ENCODE data around the gene ACE. TPM values are rescaled to one million over a fixed set of nuclear protein-coding genes. Genes with fewer than 3 reads are reported as not detected.
"Not testable (repeated sequence)": the region's sequence is repeated elsewhere in the genome, so short reads cannot be mapped to it uniquely, and the experiment has no call there.

The ACE gene
- total RNA-seq, 2 donors from 2014 or later: 11.6 to 21.5 TPM

DNA sequence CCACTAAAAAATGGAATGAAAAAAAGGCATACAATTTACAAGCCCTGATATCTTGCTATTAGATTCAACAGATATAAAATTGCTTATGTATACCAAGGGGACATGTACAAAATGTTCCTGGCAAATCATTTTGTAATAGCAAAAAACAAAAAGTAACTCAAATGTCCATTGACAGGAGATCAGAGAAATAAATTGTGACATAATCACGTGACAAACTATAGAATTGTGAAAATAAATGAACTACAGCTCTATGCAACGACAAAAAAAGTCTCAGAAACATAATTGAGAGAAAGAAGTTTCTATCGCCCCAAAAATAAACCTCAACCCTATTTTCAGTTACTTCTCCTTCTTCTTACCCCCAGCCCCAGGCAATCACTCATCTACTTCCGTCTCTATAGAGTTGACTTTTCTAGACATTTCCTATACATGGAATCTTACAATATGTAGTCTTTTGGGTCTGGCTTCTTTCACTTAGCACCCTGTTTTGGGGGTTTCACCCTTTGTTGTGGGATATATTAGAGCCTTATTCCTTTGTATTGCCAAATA is 12.1 kb upstream of the ACE start:
- Mint-ChIP-seq H3K36me3 (ENCODE audit: low read depth) (no peaks in the 10 kb centered on the region), H3K4me1 (peaks cover 6% of the 10 kb centered on the region), H3K4me3 (no peak overlapping the region), H3K27ac (no peak overlapping the region), H3K27me3 (peaks cover 11% of the 10 kb centered on the region)
- no peaks in the 10 kb centered on the region for H3K9me3 ChIP-seq (ENCODE audit: control insufficient read depth, low read length, poor library complexity, severe bottlenecking)
- ATAC-seq (no peak), DNase-seq (no peak)

DNA sequence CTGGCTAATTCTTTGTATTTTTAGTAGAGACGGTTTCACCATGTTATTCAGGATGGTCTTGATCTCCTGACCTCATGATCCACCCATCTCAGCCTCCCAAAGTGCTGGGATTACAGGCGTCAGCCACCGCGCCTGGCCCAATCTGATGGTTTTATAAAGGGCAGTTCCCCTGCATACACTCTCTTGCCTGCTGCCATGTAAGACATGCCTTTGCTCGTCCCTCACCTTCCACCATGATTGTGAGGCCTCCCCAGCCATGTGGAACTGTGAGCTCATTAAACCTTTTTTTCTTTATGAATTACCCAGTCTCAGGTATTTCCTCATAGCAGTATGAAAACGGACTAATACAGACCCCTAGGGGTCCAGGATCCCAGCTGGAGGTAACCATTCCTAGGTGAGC is 8.8 kb upstream of the ACE start:
- not testable (repeated sequence) for DNase-seq; H3K4me3 Mint-ChIP-seq; H3K9me3 ChIP-seq (ENCODE audit: control insufficient read depth, low read length, poor library complexity, severe bottlenecking); ATAC-seq; H3K4me1 Mint-ChIP-seq; H3K27ac Mint-ChIP-seq; H3K36me3 Mint-ChIP-seq (ENCODE audit: low read depth); H3K27me3 Mint-ChIP-seq

DNA sequence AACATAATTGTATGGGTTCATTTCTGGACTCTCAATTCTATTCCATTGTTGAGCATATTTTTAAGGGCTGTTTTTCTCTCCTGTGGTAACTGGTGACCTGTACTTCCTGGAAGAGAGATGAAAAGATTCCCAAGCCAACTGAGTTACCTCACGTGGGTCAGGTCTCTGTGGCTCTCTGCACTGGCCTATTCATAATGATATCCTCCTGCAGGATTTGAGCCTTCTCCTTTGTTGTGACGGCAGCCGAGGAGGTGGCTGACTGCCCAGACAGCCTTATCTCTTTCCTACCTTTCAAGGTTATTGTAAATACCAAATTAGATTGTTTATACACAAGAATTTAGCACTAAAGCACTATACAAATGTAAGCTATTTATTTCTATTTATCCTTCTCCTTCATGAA is 2.7 kb upstream of the ACE start:
- ATAC-seq (no peak), DNase-seq (no peak)
- Mint-ChIP-seq H3K27ac (no peak overlapping the region), H3K4me1 (peaks cover 7% of the 10 kb centered on the region), H3K36me3 (ENCODE audit: low read depth) (no peaks in the 10 kb centered on the region), H3K27me3 (no peaks in the 10 kb centered on the region), H3K4me3 (no peak overlapping the region)
- H3K9me3 ChIP-seq (ENCODE audit: control insufficient read depth, low read length, poor library complexity, severe bottlenecking): no peaks in the 10 kb centered on the region

DNA sequence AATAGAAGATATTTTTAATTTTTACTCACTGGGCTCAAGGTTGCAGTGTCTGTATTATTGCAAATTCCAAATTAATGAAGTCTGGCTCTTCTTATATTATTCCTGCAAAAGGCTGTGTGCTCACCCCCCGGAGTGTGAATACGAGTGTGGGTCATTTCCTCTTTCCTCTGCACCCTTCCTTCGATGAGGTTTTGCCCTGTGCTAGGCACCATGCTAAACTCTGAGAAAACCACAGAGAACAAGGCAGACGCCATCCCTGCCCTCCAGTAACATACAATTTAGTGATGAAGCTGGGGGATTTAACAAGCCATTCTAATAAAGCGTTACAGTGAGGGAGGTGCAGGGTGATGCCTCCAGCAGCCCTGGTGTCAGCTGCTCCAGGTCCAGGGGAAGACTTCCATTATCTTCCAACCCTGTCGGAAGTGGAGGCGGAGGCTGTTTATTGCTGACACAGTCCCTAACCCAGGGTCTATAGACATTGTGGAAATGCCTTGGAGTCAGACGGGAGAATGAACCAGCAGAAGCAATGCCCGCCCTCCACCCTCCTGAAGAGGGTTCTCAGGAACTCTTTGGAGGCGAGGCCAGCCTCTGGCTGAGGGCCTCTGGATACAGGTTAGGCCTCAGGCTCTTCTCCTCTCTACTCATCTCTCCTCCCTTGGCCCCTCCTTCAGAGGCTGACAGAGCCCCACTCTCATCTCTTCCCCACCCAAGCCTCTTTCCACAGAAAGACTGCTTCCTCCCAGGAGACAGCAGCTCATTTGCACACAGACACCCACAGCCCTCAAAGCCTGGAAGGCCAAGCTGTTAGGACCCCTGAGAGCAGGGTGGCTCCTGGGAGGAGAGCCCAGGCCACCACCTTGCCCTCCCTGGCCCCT is 2.0 kb upstream of the ACE start:
- Mint-ChIP-seq H3K4me1 (peaks cover 7% of the 10 kb centered on the region), H3K27me3 (no peaks in the 10 kb centered on the region), H3K27ac (no peak overlapping the region), H3K36me3 (ENCODE audit: low read depth) (no peaks in the 10 kb centered on the region), H3K4me3 (peak overlapping the region; percentile 22)
- DNase-seq (no peak), ATAC-seq (no peak)
- H3K9me3 ChIP-seq (ENCODE audit: control insufficient read depth, low read length, poor library complexity, severe bottlenecking): no peaks in the 10 kb centered on the region

DNA sequence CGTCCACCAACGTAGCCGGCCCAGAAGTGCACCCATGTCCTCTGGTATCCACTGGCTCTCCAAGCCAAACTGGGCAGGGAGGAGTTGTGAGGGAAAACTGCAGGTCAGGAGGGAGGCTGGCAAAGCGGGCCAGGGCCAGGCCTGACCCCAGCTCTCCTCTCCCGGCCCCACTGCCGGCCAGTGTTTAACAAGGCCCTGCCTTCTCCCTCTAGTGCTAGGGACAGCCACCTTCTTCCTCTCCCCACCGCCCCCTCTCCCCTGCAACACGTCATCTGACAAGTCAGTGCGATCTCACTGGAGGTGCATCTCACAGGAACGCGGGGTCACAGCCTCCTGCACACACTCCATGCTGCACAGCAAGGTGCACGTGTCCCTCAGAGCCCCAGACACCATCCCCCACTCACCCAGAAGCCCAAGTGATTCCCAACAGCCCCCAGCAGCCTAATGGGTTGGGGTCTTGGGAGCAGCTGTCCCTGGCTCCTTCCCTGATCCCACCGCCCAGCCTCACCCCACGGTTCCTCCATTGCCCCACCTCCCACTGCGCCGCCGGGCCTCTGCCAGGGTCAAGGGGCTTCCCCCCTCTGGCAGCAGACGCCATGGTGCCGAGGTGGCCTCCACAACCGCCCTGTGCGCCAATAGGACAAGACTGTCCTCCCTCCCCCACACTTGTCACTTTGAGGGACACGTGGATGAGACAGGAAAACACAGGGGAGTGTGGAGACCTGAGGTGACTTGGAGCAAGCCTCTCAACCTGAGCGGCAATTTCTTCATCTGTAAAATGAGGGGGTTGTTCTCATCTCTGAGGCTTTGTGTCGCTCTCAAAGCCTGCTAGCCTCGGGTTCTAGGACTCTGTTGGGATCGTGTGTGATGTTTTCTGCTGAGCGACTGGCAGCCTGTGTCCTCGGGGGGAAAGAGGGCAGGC is 1.1 kb upstream of the ACE start:
- ATAC-seq (no peak), DNase-seq (no peak)
- Mint-ChIP-seq H3K27ac (no peak overlapping the region), H3K4me3 (peak overlapping the region; percentile 79), H3K27me3 (no peaks in the 10 kb centered on the region), H3K36me3 (ENCODE audit: low read depth) (no peaks in the 10 kb centered on the region), H3K4me1 (peaks cover 7% of the 10 kb centered on the region)
- H3K9me3 ChIP-seq (ENCODE audit: control insufficient read depth, low read length, poor library complexity, severe bottlenecking): no peaks in the 10 kb centered on the region

DNA sequence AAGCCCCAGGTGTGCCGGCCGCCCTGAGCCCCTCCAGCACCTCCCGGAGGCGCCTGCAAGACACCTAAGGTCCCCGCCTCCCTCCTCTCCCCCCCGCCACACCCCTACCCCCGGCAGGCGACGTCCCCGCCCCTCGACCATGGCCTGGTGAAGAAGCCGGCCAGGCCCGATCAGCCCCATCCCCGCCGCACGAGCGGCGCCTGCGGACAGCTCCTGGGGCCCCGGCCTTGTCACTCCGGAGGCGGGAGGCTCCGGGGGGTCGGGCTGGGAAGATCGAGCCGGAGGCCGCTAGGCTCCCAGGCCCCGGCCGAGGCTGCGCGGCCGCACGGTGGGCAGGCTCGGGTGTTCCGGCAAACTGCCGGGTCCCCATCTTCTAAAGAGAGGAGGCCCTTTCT is 405 bp upstream of the ACE start:
- peak; percentile 6 for ATAC-seq
- Mint-ChIP-seq H3K27me3 (no peaks in the 10 kb centered on the region), H3K4me3 (peak overlapping the region; percentile 79), H3K36me3 (ENCODE audit: low read depth) (no peaks in the 10 kb centered on the region), H3K27ac (no peak overlapping the region), H3K4me1 (peaks cover 7% of the 10 kb centered on the region)
- DNase-seq: peak in 1 of 3 donors; percentile 15
- H3K9me3 ChIP-seq (ENCODE audit: control insufficient read depth, low read length, poor library complexity, severe bottlenecking): no peaks in the 10 kb centered on the region

DNA sequence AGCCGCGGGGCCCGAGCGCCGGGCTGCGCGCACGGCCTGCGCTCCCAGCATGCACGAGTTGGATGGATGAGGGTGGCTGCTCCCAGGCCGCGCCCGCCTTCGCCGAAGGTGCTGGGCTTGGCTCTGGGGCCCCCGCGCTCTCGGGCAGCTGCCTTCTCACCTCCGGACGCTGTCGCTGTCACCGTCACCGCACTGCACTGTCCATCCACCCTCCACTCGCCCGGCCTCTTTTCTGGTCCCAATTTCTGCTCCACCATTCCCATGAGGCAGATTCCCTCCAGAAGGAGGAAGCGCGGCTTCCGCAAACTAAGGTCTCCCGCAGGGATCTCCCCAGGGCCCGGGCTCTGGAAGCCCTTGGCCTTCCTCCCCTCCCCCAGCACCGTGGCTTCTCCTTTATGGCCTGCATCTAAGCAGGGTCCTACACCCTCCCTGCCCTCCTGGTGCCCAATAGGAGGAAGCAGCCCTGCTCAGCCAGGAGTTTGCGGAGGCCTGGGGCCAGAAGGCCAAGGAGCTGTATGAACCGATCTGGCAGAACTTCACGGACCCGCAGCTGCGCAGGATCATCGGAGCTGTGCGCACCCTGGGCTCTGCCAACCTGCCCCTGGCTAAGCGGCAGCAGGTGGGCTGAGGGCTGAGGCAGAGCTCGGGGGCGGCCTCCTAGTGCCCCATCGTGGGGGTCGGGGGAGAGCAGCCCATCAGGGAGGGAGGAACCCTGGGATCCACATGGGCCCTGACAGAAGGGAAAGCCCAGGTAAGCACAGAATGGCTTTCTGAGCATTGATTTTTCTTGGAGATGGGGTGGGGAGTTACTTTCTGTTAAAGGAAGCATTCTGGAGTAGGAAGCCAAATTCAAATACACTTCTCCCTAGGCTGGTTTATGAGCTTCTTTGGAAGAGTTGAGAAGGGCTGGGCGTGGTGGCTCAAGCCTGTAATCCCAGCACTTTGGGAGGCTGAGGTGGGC is 899 bp downstream of the ACE start:
- Mint-ChIP-seq H3K27me3 (no peaks in the 10 kb centered on the region), H3K36me3 (ENCODE audit: low read depth) (peaks cover under 1% of the 10 kb centered on the region), H3K4me3 (peak overlapping the region; percentile 90), H3K4me1 (peaks cover 7% of the 10 kb centered on the region), H3K27ac (no peak overlapping the region)
- H3K9me3 ChIP-seq (ENCODE audit: control insufficient read depth, low read length, poor library complexity, severe bottlenecking): no peaks in the 10 kb centered on the region
- DNase-seq (no peak), ATAC-seq (peak; percentile 10)

DNA sequence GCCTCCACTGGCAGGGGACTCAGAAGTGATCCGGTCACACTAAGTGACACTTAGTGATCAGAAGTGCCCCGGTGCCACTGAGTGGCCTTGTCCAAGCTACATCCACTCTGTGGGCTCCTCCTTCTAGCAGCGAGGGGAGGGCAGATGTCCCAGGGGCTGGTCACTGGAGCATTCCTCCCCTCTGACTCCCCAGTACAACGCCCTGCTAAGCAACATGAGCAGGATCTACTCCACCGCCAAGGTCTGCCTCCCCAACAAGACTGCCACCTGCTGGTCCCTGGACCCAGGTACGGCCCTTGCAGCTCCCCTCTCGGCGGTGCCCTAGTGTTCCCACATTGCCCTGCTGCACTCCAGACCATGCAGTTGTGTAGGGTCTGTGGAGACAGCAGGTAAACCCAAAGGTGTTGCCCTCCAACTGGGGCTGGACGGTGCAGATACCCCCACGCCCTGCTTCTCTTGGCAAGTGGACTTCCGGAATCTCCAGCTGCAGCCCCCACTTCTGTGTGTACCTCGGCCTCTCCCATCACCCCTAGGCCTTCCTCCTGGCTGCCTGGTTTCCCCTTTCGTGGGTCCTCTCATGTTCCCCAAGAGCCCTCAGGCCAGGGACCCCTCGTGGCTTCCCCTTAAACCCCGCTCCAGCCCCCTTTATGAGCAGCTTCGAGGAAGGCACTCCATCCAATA is 2.1 kb downstream of the ACE start:
- ATAC-seq (peak; percentile 78), DNase-seq (peak; percentile 54 to 71 (median 61))
- Mint-ChIP-seq H3K4me3 (peak overlapping the region; percentile 73), H3K27ac (no peak overlapping the region), H3K4me1 (peaks cover 10% of the 10 kb centered on the region), H3K27me3 (no peaks in the 10 kb centered on the region), H3K36me3 (ENCODE audit: low read depth) (peaks cover 5% of the 10 kb centered on the region)
- no peaks in the 10 kb centered on the region for H3K9me3 ChIP-seq (ENCODE audit: control insufficient read depth, low read length, poor library complexity, severe bottlenecking)

DNA sequence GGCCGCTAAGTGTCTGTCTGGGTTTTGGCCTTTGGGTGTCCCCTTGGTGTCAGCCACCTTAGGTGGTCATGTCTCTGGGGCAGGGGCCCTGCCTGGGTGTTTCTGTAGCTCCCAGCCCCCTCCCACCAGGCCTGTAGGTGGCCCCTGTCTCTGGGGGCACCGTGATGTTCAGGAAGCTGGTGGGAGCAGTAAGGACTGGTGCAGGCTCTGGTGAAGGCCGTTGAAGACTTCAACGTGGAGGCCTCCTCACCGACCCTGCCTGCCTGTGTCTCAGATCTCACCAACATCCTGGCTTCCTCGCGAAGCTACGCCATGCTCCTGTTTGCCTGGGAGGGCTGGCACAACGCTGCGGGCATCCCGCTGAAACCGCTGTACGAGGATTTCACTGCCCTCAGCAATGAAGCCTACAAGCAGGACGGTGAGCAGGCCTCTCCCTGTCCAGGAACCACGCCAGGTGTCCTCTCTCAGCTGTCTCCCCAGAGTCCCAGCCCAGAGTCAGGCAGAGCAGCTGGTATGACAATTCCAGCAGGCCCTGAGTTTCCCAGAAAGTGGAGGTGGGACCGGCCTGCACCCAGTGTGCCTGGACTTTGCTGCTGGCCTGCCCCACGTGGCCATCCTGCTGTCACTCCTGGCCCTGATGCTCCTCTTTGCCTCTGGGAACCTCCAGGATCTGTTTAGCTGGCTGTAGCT is 2.8 kb downstream of the ACE start:
- Mint-ChIP-seq H3K27me3 (no peaks in the 10 kb centered on the region), H3K4me1 (peaks cover 10% of the 10 kb centered on the region), H3K27ac (no peak overlapping the region), H3K4me3 (no peak overlapping the region), H3K36me3 (ENCODE audit: low read depth) (peaks cover 5% of the 10 kb centered on the region)
- no peak for ATAC-seq
- no peaks in the 10 kb centered on the region for H3K9me3 ChIP-seq (ENCODE audit: control insufficient read depth, low read length, poor library complexity, severe bottlenecking)
- no peak for DNase-seq

DNA sequence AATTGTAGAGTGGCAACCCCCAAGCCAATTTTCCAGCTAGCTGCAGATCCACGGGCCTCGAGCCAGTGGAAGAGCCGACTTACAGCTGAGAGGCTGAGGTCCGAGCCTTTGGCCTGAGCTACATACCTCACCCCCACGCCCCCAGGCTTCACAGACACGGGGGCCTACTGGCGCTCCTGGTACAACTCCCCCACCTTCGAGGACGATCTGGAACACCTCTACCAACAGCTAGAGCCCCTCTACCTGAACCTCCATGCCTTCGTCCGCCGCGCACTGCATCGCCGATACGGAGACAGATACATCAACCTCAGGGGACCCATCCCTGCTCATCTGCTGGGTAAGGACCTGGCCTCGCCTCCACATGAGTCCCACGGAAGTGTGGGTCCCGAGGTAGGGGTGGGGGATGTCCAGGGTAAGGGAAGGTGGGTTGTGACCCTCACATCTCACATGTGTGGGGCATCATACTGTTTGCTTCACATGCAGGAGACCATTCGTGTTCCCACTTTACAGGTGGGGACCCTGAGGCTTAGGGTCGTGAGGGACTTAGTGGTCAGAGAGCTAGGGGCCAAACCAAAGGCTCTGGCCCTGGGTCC is 3.4 kb downstream of the ACE start:
- Mint-ChIP-seq H3K4me1 (peaks cover 10% of the 10 kb centered on the region), H3K27me3 (no peaks in the 10 kb centered on the region), H3K27ac (no peak overlapping the region), H3K4me3 (no peak overlapping the region), H3K36me3 (ENCODE audit: low read depth) (peaks cover 5% of the 10 kb centered on the region)
- no peaks in the 10 kb centered on the region for H3K9me3 ChIP-seq (ENCODE audit: control insufficient read depth, low read length, poor library complexity, severe bottlenecking)
- ATAC-seq: no peak
- no peak for DNase-seq

DNA sequence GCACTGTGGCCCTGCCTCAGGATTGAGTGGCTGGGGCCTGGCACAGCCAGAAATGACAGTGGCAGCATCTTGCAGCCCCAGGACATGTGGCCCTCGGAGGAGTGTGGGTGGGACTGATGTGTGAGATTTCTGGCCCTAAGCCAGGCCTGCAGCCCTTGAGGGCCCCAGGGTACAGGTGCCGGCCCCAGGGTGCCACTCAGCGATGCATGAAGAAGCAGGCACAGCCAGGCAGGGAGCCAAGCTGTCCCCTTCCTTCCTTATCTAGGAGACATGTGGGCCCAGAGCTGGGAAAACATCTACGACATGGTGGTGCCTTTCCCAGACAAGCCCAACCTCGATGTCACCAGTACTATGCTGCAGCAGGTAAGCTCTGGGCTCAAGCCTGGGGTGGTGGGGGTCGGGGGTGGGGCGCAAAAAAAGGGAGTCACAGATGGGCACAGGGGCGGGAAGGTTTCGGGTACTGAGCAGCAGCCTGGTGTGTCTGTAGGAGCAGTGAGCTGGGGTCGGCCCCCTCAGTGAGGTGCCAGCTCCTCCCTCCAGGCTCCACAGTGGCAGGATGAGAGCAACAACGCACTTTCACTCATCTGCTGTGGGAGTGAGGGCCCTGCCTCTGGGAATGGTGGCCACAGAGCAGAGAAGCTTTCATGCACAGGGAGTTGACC is 4.1 kb downstream of the ACE start:
- no peak for DNase-seq
- H3K9me3 ChIP-seq (ENCODE audit: control insufficient read depth, low read length, poor library complexity, severe bottlenecking): no peaks in the 10 kb centered on the region
- H3K4me1 Mint-ChIP-seq: peaks cover 10% of the 10 kb centered on the region
- no peak overlapping the region for H3K4me3 Mint-ChIP-seq
- ATAC-seq: no peak
- H3K27ac Mint-ChIP-seq: no peak overlapping the region
- H3K27me3 Mint-ChIP-seq: no peaks in the 10 kb centered on the region
- peaks cover 5% of the 10 kb centered on the region for H3K36me3 Mint-ChIP-seq (ENCODE audit: low read depth)
